Prostate gland (tissue), 2 donors: ENCODE measurements around the gene BMP2.

Source experiments
- POLR2AphosphoS5 ChIP-seq: sonication (generic); formaldehyde crosslinking; IDR thresholded peaks from one replicate; pipeline ENCODE4 v1.6.1; 2017; ENCODE audit warnings: antibody characterized with exemption
- TF ChIP-seq, protein P1 (sequence below), 4 experiments: fragments of 200-600 bp in 2 of 4; fragments of 450-650 bp in 2 of 4; sonication (generic) in 2 of 4; IDR thresholded peaks; 1 replicate in 3 of 4; 2 replicates in 1 of 4; pipeline ENCODE4 v1.5.1; 2016 to 2019; ENCODE audit warnings: antibody characterized with exemption in 4 of 4, mild to moderate bottlenecking in 2 of 4, moderate library complexity in 2 of 4

DNA sequence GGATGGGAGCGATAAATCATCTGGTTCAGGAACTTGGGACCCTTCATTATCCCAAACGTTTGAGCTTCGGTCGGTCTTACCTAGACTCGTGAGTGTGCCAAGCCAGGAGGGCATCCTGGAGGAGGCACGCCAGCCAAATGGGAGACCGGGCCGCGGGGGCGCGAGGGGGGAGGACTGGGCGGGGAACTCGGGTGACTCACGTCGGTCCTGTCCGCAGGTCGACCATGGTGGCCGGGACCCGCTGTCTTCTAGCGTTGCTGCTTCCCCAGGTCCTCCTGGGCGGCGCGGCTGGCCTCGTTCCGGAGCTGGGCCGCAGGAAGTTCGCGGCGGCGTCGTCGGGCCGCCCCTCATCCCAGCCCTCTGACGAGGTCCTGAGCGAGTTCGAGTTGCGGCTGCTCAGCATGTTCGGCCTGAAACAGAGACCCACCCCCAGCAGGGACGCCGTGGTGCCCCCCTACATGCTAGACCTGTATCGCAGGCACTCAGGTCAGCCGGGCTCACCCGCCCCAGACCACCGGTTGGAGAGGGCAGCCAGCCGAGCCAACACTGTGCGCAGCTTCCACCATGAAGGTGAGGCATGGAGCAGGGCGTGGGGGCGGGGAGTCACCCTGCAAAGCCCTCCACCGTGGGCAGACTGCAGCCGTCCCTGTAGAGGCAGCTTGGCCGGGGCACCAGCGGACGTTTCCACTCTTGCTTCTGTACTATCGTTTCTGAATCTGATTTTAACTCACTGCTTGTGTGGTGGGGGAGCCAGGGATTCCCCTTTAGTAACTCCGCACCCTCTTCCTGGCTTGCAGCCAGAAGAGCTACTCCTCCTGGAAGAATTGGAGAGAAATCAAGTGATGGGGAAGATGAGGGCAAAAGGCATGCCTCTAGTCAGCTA lies 2.7 kb downstream of the BMP2 start:
- TF ChIP-seq, protein P1, sequence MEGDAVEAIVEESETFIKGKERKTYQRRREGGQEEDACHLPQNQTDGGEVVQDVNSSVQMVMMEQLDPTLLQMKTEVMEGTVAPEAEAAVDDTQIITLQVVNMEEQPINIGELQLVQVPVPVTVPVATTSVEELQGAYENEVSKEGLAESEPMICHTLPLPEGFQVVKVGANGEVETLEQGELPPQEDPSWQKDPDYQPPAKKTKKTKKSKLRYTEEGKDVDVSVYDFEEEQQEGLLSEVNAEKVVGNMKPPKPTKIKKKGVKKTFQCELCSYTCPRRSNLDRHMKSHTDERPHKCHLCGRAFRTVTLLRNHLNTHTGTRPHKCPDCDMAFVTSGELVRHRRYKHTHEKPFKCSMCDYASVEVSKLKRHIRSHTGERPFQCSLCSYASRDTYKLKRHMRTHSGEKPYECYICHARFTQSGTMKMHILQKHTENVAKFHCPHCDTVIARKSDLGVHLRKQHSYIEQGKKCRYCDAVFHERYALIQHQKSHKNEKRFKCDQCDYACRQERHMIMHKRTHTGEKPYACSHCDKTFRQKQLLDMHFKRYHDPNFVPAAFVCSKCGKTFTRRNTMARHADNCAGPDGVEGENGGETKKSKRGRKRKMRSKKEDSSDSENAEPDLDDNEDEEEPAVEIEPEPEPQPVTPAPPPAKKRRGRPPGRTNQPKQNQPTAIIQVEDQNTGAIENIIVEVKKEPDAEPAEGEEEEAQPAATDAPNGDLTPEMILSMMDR (IDR thresholded peaks at IDR 0.05) = no peak
- no peak for TF ChIP-seq POLR2AphosphoS5
